HG02870 (cell line): Measurements from ENCODE around the gene NRIP2.

ENCODE experiments used
- ATAC-seq: cut with Tn5 transposase; IDR thresholded peaks from one replicate; pipeline ENCODE4 v1.9.1; 2021; ENCODE audit warnings: mild to moderate bottlenecking, moderate library complexity; ENCODE audit not compliant: unreplicated experiment

Gene NRIP2

GRCh38 chr12:2776129-2776806, 58.6 kb downstream of the NRIP2 start:
- ATAC-seq, result no peak

GRCh38 chr12:2775431-2775830, 59.4 kb downstream of the NRIP2 start:
- no peak for ATAC-seq
